ENCODE data around the gene DAZAP1.

Gene DAZAP1

DNA sequence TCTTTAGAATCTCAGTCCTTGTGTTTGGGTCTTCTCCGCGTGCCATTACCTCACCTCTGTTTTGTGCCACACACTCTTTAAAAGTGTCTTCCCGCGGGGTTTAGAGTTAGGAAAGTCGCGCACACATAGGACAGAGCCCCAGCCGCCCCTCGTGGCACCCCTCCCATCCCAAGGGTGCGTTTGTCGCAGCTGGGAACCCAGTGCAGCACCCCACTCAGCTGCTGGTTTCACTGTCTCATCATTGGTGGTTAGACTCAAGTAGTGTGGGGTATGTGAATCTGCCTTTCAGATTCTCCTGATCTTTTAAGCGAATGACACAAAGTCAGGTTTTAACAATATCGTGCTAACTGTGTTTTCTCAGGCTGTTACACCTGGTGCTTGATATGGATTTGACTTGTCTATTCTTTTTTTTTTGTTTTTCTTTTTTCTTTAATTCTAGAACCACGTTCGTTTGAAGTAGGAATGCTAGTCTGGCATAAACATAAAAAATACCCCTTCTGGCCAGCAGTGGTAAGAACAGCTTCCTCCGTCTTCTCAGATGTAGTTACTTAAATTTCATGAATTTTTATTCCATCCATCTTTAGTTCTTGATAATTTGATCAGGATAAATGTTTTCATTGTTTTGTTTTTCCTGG, 43.2 kb upstream of the DAZAP1 start:
- H3K9me3 ChIP-seq (ENCODE audit: insufficient read depth, low read depth, low read length), result no peaks in the 10 kb centered on the region
- TF ChIP-seq EZH2phosphoT487 (IDR thresholded peaks at IDR 0.05; ENCODE audit: borderline replicate concordance), result no peak
- TF ChIP-seq, protein P1, sequence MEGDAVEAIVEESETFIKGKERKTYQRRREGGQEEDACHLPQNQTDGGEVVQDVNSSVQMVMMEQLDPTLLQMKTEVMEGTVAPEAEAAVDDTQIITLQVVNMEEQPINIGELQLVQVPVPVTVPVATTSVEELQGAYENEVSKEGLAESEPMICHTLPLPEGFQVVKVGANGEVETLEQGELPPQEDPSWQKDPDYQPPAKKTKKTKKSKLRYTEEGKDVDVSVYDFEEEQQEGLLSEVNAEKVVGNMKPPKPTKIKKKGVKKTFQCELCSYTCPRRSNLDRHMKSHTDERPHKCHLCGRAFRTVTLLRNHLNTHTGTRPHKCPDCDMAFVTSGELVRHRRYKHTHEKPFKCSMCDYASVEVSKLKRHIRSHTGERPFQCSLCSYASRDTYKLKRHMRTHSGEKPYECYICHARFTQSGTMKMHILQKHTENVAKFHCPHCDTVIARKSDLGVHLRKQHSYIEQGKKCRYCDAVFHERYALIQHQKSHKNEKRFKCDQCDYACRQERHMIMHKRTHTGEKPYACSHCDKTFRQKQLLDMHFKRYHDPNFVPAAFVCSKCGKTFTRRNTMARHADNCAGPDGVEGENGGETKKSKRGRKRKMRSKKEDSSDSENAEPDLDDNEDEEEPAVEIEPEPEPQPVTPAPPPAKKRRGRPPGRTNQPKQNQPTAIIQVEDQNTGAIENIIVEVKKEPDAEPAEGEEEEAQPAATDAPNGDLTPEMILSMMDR (conservative IDR thresholded peaks at IDR 0.05; ENCODE audit: low read length), result peak; percentile 72
- no peaks in the 10 kb centered on the region; the same call in 1 of the 2 replicates for H3K36me3 ChIP-seq (ENCODE audit: insufficient read depth, low read length)
- peak overlapping the region; percentile 64 for H2AFZ ChIP-seq (ENCODE audit: low read length)
- peak overlapping the region; percentile 76 for H3K4me3 ChIP-seq (ENCODE audit: low read length, poor library complexity, severe bottlenecking)
- peaks cover 39% of the 10 kb centered on the region for H3K4me1 ChIP-seq (ENCODE audit: insufficient read depth, low read length, poor library complexity, severe bottlenecking)
- H3K9me2 ChIP-seq (replicated peaks; ENCODE audit: low read depth, low read length), result no peaks in the 10 kb centered on the region
- no peaks in the 10 kb centered on the region for H3K27me3 ChIP-seq (ENCODE audit: insufficient read depth, low read length, poor library complexity, severe bottlenecking)
- H3K79me2 ChIP-seq (ENCODE audit: insufficient read depth, low read length), result peaks cover 42% of the 10 kb centered on the region; the same call in 1 of the 2 replicates
- peaks cover 5% of the 10 kb centered on the region for H3F3A ChIP-seq (ENCODE audit: low read depth)
- H3K4me2 ChIP-seq (ENCODE audit: low read depth, low read length, poor library complexity, severe bottlenecking), result peak overlapping the region; percentile 91
- H3K9ac ChIP-seq (ENCODE audit: low read depth, low read length, poor library complexity, severe bottlenecking), result peak overlapping the region; percentile 75
- H4K20me1 ChIP-seq (ENCODE audit: insufficient read depth, low read length, poor library complexity, severe bottlenecking), result no peaks in the 10 kb centered on the region

DNA sequence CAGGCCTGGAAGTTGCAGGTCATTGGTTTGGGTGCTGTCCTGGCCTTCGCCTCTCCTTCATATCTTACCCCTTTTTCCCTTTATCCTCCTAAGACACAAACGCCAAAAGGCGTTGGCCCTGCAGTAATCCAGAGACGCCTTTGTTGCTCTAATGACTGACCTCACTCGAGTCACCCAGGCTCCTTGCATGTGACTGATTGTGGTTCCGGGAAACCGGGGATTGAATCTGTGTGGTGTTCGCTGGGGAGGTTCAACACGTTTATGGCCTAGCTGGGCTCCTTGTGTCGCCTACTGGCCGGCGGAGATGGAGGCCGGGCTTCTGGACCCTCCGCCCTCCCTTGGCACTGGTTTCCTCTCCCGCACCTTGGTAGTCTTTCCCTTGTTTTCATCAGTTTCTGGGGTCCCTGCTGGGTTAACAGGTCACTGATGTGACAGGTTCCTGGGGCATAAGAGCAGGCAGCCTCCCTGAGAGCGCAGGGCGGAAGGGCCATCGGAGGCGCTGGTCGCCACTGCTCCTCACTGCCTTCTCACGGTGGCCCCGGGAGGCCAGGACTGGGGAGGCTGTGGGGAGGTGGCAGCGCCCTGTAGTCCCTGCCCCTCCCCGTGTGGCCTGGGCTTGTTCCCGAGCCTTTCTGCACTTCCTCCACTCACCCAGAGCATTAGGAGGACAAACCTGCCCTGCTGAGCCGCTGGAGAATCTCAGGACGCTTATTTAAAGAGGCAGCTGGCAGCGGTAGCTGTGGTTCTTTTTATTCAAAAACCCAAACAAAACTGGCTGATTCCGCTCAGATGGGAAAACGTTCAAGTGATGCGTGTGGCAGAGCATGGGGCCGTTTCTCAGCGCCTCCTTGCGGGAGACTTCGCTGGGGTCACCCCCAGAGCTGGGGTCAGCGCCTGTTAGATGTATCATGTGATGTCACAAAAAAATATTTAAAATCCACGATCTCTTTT, 41.8 kb upstream of the DAZAP1 start:
- peaks cover 36% of the 10 kb centered on the region for H3K4me1 ChIP-seq (ENCODE audit: insufficient read depth, low read length, poor library complexity, severe bottlenecking)
- peaks cover 32% of the 10 kb centered on the region; the same call in 1 of the 2 replicates for H3K79me2 ChIP-seq (ENCODE audit: insufficient read depth, low read length)
- peaks cover 5% of the 10 kb centered on the region for H3F3A ChIP-seq (ENCODE audit: low read depth)
- no peak for TF ChIP-seq EZH2phosphoT487 (IDR thresholded peaks at IDR 0.05; ENCODE audit: borderline replicate concordance)
- H3K4me3 ChIP-seq (ENCODE audit: low read length, poor library complexity, severe bottlenecking), result no peak overlapping the region
- no peaks in the 10 kb centered on the region for H4K20me1 ChIP-seq (ENCODE audit: insufficient read depth, low read length, poor library complexity, severe bottlenecking)
- H3K9me2 ChIP-seq (replicated peaks; ENCODE audit: low read depth, low read length), result no peaks in the 10 kb centered on the region
- peak overlapping the region; percentile 75 for H3K9ac ChIP-seq (ENCODE audit: low read depth, low read length, poor library complexity, severe bottlenecking)
- no peaks in the 10 kb centered on the region for H3K27me3 ChIP-seq (ENCODE audit: insufficient read depth, low read length, poor library complexity, severe bottlenecking)
- no peak overlapping the region for H2AFZ ChIP-seq (ENCODE audit: low read length)
- no peaks in the 10 kb centered on the region for H3K9me3 ChIP-seq (ENCODE audit: insufficient read depth, low read depth, low read length)
- H3K4me2 ChIP-seq (ENCODE audit: low read depth, low read length, poor library complexity, severe bottlenecking), result peak overlapping the region; percentile 91
- H3K36me3 ChIP-seq (ENCODE audit: insufficient read depth, low read length), result peaks cover 6% of the 10 kb centered on the region; the same call in 1 of the 2 replicates

DNA sequence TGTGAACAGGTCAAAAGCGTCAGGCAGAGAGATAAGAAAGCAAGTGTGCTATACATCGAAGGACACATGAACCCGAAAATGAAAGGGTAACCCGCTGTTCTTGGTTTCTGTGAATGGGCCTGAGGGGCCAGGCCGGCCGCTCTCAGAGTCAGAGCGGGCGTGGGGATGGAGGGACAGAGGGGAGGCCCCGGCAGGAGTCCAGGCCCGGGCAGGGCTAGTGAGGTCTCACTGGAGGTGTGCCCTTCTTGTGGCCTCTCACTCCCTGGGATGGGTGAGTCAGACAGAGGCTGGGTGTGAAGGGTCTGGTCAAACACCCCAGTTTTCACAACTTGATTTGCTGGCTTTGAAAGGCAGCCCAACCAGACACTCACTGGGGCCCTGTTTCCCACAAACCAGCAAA, 41.1 kb upstream of the DAZAP1 start:
- H3K36me3 ChIP-seq (ENCODE audit: insufficient read depth, low read length), result peaks cover 11% of the 10 kb centered on the region; the same call in 1 of the 2 replicates
- no peak overlapping the region for H3K4me3 ChIP-seq (ENCODE audit: low read length, poor library complexity, severe bottlenecking)
- H3K27me3 ChIP-seq (ENCODE audit: insufficient read depth, low read length, poor library complexity, severe bottlenecking), result no peaks in the 10 kb centered on the region
- H3K9ac ChIP-seq (ENCODE audit: low read depth, low read length, poor library complexity, severe bottlenecking), result no peak overlapping the region
- H3K9me2 ChIP-seq (replicated peaks; ENCODE audit: low read depth, low read length), result no peaks in the 10 kb centered on the region
- H3K4me2 ChIP-seq (ENCODE audit: low read depth, low read length, poor library complexity, severe bottlenecking), result no peak overlapping the region
- no peaks in the 10 kb centered on the region for H4K20me1 ChIP-seq (ENCODE audit: insufficient read depth, low read length, poor library complexity, severe bottlenecking)
- peaks cover 5% of the 10 kb centered on the region for H3F3A ChIP-seq (ENCODE audit: low read depth)
- H3K9me3 ChIP-seq (ENCODE audit: insufficient read depth, low read depth, low read length), result no peaks in the 10 kb centered on the region
- TF ChIP-seq EZH2phosphoT487 (IDR thresholded peaks at IDR 0.05; ENCODE audit: borderline replicate concordance), result no peak
- TF ChIP-seq, protein P1 (conservative IDR thresholded peaks at IDR 0.05; ENCODE audit: low read length), result no peak
- H2AFZ ChIP-seq (ENCODE audit: low read length), result no peak overlapping the region
- peaks cover 25% of the 10 kb centered on the region; the same call in 1 of the 2 replicates for H3K79me2 ChIP-seq (ENCODE audit: insufficient read depth, low read length)
- peaks cover 31% of the 10 kb centered on the region for H3K4me1 ChIP-seq (ENCODE audit: insufficient read depth, low read length, poor library complexity, severe bottlenecking)

Measured in Loucy (cell line).